HUDEP-2 (cell line): ENCODE results near the gene AMPD1.

Experiments used
- DNase-seq, 76 experiments: peaks; one replicate each; lab custom pipeline; 2025; ENCODE audit not compliant: unreplicated experiment in 76 of 76; lab: John Stamatoyannopoulos, UW

AMPD1 gene

DNA sequence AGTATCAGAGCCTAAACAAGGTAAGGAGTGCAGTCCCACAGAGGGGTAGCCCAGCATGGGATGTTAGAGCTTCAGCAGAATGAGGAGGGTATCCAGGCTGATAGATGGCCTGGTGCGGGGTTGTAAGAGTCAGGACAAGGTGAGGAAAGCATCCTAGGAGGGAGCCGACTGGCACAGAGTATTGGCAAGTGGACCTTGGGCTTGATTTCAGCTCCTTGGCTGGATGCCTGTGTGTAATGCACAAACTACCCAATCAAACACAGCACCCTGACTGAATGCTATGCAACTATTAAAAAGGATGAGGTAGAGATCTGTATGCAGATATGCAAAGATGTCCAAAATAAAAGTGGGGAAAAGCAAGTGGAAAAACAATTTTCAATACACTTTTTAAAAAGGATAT lies 43.5 kb downstream of the AMPD1 start:
- DNase-seq, result no peak

DNA sequence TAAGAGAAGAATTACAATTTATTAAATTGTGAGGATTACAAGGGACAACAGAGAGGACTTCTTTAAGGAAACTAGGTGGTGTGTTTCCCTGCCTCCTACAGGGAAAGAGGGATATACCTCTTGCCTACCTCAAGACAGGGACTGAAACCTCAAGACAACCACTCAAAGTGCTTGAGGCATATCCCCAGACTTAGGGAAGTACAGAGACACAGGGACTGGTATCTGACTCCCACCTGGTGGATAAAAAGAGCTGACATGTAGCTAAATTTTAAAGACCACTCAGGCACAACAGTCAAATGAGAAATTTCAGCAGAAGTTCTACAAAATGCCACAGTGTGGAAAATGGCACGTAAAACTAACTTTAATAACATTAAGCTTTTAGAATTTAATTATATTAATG lies 46.8 kb downstream of the AMPD1 start:
- DNase-seq, result no peak

DNA sequence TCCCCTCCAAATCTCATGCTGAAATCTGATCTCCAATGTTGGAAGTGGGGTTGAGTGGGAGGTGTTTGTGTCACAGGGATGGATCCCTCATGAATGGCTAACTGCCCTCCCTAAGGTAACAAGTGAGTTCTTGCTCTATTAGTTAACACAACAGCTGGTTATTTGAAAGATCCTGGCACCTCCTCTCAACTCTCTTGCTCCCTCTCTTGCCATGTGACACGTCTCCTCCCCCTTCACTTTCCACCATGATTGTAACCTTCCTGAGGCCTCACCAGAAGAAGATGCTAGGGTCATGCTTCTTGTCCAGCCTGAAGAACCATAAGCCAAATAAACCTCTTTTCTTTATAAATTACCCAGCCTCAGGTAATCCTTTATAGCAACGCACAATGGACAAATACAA lies 54.0 kb downstream of the AMPD1 start:
- DNase-seq, result no peak

DNA sequence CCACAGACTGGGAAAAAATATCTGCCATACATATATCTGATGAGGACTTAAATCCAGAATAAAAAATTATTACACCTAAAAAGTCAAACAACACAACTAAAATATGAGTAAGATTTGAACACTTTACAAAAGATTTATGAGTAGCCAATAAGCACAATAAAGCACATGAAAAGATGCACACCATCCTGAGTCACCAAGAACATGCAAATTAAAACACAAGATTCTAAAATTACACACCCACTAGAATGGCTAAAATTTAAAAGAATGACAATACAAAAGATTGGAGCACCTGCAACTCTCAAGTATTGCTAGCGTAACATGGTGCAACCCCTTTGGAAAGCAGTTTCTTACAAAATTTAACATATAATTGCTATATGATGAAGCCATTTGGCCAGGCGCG lies 56.4 kb downstream of the AMPD1 start:
- no peak for DNase-seq

DNA sequence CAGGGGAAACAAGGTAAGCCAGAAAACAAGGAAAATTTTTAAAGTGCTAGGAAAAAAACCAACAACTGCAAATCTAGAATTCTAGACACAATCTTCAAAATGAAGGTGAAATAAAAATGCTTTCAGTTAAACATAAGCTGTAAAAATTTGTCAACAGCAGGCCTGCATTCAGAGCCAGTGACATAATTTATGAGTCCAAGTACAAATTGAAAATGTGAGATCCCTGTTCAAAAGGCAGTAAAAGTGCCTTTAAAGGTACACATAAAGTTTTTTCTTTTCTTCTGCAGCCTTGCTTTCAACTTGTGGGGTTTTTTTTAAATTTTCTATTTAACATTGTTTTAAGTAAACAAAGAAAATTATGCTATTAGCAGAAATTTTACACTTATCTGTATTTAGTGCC lies 62.9 kb downstream of the AMPD1 start:
- no peak for DNase-seq

DNA sequence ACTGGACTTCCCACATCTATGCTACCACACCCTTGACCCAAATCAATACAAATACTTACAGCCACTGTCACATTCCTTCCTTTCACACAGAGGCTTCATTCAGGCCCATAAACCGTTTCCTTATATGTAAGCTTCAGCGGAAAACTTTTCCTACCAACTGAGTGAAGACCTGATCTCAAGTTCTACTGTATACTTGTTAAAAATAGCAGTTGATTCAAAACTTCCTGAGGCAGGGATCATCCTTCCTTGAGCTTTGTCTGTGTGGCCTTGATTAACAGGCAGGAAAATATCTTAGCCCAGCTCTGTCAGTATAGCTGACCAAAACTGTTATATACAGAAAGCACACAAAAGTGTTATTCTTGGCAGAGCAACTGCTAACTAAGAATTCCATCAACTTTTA lies 68.2 kb downstream of the AMPD1 start:
- DNase-seq, result no peak

DNA sequence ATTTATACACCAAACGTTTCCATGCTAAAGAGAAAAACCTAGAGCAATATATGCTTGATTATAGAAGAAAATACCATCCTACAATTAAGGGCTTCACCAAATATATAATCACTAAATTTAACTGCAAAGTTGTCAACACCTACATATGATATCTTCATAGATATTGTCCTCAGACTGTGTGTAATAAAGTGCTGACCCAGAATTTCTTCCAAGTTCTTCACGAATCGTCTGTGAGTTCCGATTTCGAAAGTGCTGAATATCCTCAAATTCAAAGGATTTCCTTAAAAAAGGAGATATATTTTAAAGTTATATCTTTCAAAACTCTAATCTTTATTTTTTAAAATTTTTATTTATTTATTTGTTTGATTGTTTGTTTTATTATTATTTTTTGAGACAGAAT lies 72.0 kb downstream of the AMPD1 start:
- DNase-seq, result no peak
